Measurements from ENCODE around the gene ABHD15.

Gene ABHD15

DNA sequence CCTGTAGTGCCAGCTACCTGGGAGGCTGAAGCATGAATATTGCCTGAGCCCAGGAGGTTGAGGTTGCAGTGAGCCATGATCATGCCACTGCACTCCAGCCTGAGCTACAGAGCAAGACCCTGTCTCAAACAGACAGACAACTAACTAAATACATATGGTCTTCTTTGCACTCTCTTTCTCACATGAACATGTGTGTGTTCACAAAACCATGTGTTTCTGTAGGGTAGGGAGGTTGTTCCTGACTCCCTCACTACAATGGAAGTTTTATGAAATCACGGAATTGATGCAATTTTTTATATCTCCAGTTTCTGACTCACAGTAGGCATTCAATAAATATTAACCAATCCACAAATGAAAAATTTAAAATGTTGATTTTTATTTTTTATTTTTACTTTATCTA lies 48.5 kb downstream of the ABHD15 start:
- DNase-seq (ENCODE audit: low read depth, low spot score): no peak

- DNase-seq (ENCODE audit: low read depth, low spot score): peak; percentile 41
Measured at GRCh38 chr17:29514792-29515191, 52.0 kb downstream of the ABHD15 start.

DNA sequence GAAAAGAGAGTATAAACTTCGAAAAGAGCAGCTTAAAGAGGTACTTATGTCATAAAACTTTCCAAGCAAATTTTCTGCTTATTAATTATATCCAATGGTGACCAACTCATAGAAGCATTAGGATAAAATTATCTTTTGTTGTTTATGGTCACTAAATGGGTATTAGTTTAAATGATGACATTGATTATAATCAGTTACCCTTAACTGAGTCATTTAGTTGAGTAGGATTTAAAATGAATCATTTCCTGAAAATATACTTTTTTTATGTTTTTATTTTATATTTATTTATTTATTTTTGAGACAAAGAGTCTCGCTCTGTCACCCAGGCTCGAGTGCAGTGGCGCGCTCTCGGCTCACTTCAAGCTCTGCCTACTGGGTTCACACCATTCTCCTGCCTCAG lies 55.9 kb downstream of the ABHD15 start:
- no peak for DNase-seq (ENCODE audit: low read depth, low spot score)

All from astrocyte of the hippocampus (primary cell).